ENCODE results near the gene CARD14.

The CARD14 gene

DNA sequence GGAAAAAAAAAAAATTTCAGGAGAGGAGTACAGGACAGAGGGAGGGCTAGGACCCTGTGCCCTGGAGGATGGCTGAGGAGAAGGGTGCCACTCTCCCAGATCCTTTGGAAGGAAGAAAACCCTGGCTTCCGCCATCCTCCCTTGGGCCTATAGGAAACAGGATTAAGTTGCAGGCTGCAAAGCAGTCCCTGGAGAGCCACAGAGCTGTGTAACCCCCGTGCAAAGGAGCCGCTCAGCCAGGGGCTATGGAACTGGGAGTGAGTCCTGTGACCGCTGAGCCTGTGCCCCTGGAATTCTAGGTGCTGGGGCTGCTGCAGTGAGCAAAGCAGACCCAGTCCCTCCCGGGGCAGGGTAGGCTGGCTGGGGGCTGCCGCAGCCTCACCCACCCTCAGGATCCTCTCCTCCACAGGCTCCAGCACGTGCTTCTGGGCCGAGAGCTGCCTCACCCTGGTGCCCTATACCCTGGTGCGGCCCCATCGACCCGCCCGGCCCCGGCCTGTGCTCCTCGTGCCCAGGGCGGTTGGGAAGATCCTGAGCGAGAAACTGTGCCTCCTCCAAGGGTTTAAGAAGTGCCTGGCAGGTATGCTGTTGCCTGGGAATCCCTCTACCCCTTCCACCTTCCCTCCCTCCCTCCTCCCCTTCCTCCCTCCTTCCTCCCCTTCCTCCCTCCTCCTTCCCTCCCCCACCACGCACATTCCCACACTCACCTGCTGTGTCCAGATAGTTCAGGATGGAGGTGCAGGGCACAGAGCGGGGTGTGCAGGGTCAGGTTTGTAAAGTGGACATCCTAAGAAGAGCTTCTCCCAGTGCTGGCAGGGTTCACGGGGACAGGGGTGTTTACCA, 35.0 kb downstream of the CARD14 start:
- H3K36me3 ChIP-seq = no peaks in the 10 kb centered on the region
- H3K9ac ChIP-seq = no peak overlapping the region
- H3K27me3 ChIP-seq = no peaks in the 10 kb centered on the region
- TF ChIP-seq Cebpa-rat (IDR thresholded peaks at IDR 0.05) = no peak
- no peaks in the 10 kb centered on the region for H4K20me1 ChIP-seq
- H3K9me3 ChIP-seq = no peaks in the 10 kb centered on the region
- H3K4me2 ChIP-seq = no peak overlapping the region
- H3K4me3 ChIP-seq = no peak overlapping the region
- 0 out of 2 replicates have a peak, but pooled peaks cover 9% of the 10 kb centered on the region for H3K4me1 ChIP-seq
- H3K27ac ChIP-seq = no peak overlapping the region

DNA sequence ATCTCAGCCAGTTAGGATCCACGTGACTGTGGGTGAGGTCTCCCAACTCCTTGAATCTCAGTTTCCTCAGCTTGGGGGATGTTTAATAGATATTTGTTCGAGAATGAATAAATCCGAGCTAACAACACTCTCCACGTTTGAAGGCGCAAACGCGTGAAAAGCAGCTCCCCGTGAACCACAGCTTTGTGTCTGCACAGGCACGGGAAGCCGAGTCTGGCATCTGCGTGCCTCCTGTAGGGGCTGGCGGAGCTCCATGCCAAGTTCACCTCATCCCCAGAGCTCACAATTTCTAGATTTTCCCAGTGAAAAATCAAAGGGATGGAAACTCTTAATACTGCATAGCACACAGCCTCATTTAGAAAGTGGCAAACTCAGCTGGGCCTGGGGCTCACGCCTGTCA, 36.0 kb downstream of the CARD14 start:
- Histone ChIP-seq H3K4me2 (no peak overlapping the region), H3K27me3 (no peaks in the 10 kb centered on the region), H3K4me1 (0 out of 2 replicates have a peak, but pooled peaks cover 9% of the 10 kb centered on the region), H3K9ac (no peak overlapping the region), H3K9me3 (no peaks in the 10 kb centered on the region), H3K27ac (no peak overlapping the region), H3K36me3 (no peaks in the 10 kb centered on the region), H4K20me1 (no peaks in the 10 kb centered on the region), H3K4me3 (no peak overlapping the region)
- no peak for TF ChIP-seq Cebpa-rat (IDR thresholded peaks at IDR 0.05)

DNA sequence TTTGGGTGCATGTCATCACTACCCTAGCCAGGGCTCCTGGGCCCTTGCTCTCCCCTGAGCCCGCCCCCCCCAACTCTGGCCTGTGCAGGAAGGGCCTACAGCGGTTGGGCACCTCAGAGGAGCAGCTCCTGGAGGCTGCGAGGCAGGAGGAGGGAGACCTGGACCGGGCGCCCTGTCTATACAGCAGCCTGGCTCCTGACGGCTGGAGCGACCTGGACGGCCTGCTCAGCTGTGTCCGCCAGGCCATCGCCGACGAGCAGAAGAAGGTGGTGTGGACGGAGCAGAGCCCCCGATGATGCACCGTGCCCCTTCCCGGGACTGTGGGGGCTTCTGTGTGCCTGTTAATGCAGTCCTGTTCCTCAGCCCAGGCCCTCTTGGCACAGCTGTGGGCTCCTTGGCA, 38.2 kb downstream of the CARD14 start:
- no peak for TF ChIP-seq Cebpa-rat (IDR thresholded peaks at IDR 0.05)
- no peaks in the 10 kb centered on the region for H3K9me3 ChIP-seq
- no peak overlapping the region for H3K27ac ChIP-seq
- H3K27me3 ChIP-seq = no peaks in the 10 kb centered on the region
- H4K20me1 ChIP-seq = no peaks in the 10 kb centered on the region
- H3K36me3 ChIP-seq = no peaks in the 10 kb centered on the region
- H3K4me1 ChIP-seq = peaks cover 12% of the 10 kb centered on the region
- H3K4me3 ChIP-seq = no peak overlapping the region
- H3K4me2 ChIP-seq = no peak overlapping the region
- H3K9ac ChIP-seq = no peak overlapping the region

DNA sequence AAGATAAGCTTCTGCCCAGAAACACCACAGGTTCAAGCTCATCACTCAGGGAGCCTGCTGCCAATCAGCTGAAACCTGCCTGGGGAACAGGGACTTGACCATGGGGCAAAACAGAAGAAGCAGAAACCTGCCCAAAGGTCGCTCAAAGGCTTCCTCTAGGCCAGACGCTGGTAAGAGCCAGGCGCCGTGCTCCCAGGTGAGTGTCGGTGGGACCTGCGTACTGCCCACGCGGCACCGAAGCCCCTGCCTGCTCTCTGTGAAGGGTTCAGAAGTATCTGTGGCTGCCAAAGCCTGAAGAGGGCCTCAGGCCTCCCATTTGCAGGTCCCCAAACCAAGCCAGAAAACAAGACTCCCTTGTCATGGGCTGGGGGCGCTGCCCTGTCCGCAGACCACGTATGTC, 39.9 kb downstream of the CARD14 start:
- Histone ChIP-seq H3K4me2 (no peak overlapping the region), H3K27ac (no peak overlapping the region), H3K9ac (no peak overlapping the region), H3K36me3 (no peaks in the 10 kb centered on the region), H3K4me1 (peaks cover 11% of the 10 kb centered on the region), H3K27me3 (no peaks in the 10 kb centered on the region), H4K20me1 (no peaks in the 10 kb centered on the region), H3K4me3 (no peak overlapping the region), H3K9me3 (no peaks in the 10 kb centered on the region)
- no peak for TF ChIP-seq Cebpa-rat (IDR thresholded peaks at IDR 0.05)

DNA sequence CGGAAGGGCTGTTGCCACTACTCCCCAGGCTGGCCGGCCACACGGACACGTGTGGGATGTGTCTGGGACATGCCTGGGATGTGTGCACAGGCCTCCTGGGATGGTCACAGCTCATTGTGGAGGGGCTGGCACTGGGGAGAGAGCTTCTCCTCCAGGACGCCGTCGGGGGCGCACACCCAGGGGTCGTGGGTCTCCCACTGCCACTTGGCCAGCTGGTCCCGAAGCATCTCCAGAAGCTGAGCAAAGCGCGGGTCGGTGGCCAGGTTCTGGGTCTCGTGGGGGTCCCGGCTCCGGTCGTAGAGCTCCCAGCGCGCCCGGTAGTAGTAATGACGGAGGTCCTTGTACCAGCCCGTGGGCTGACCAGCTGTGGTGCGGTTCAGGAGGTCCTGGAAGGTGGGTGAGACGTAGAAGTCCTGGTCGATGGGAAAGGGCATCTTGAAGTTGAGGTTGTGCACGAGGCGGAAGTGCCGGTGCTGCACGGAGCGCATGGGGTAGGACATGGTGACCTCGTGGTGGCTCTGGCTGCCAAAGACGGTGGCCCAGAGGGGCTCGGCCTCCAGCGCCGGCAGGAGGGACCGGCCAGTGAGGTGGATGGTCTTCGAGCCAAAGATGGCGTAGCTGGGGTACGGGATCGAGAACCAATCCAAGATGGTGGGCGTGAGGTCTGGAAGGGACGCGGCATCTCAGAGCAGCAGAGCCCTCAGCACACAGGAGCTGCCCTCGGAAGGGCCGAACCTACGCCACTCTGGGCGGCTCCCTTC, 40.7 kb downstream of the CARD14 start:
- TF ChIP-seq Cebpa-rat (IDR thresholded peaks at IDR 0.05) = no peak

DNA sequence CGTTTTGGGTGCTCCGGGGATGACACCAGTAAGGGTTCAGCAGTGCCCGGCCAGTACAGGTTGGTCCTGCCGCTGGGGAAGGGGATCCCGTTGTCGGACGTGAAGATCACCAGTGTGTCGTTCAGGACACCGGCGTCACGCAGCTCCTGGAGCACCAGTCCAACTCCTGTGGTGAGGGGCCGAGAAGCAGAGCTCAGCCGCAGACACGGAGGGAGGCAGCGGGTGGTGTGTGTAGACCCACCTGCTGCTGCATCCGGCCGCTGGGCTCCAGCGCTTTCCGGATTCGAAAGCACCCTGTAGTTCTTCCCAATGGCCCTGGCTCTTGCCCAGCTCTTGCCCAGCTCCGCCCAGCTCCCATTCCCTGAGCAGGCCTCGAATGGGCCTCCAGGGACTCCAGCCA, 42.3 kb downstream of the CARD14 start:
- no peak for TF ChIP-seq Cebpa-rat (IDR thresholded peaks at IDR 0.05)

More for the DNA sequence above, 40.7 kb downstream of the CARD14 start:
- Histone ChIP-seq H4K20me1 (no peaks in the 10 kb centered on the region), H3K27ac (no peak overlapping the region), H3K9ac (no peak overlapping the region), H3K4me3 (no peak overlapping the region), H3K4me2 (no peak overlapping the region; the same call in 1 of the 2 replicates), H3K9me3 (no peaks in the 10 kb centered on the region), H3K4me1 (peaks cover 10% of the 10 kb centered on the region), H3K36me3 (no peaks in the 10 kb centered on the region), H3K27me3 (no peaks in the 10 kb centered on the region)

DNA sequence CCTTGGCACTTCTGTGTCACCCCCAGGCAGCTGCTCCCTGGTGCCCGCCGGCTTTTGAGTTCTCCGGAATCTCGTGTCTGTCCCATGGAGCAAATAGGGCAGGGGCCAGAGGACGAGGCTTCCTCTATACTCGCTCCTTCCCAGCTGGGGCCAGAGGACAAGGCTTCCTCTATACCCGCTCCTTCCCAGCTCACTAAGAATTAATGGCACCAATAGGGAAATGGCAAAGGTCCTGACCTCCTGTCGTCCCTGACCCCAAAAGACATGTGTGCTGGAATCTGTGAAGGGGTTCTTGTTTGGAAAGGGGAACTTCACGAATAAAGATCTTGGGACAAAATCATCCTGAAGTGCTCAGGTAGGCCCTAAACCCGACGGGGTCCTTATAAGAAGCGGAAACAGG, 42.7 kb downstream of the CARD14 start:
- H3K27me3 ChIP-seq = no peaks in the 10 kb centered on the region
- H3K4me2 ChIP-seq = no peak overlapping the region
- no peaks in the 10 kb centered on the region for H3K9me3 ChIP-seq
- H3K36me3 ChIP-seq = no peaks in the 10 kb centered on the region
- H3K27ac ChIP-seq = no peak overlapping the region
- peaks cover 10% of the 10 kb centered on the region for H3K4me1 ChIP-seq
- H3K9ac ChIP-seq = no peak overlapping the region
- H4K20me1 ChIP-seq = peaks cover 1% of the 10 kb centered on the region
- no peak for TF ChIP-seq Cebpa-rat (IDR thresholded peaks at IDR 0.05)
- H3K4me3 ChIP-seq = no peak overlapping the region

More for the DNA sequence above, 42.3 kb downstream of the CARD14 start:
- H3K9ac ChIP-seq = no peak overlapping the region
- H3K4me3 ChIP-seq = no peak overlapping the region
- H3K27ac ChIP-seq = no peak overlapping the region
- H3K36me3 ChIP-seq = no peaks in the 10 kb centered on the region
- H3K4me1 ChIP-seq = peaks cover 10% of the 10 kb centered on the region
- H3K27me3 ChIP-seq = no peaks in the 10 kb centered on the region
- no peaks in the 10 kb centered on the region for H3K9me3 ChIP-seq
- H3K4me2 ChIP-seq = no peak overlapping the region
- no peaks in the 10 kb centered on the region for H4K20me1 ChIP-seq

DNA sequence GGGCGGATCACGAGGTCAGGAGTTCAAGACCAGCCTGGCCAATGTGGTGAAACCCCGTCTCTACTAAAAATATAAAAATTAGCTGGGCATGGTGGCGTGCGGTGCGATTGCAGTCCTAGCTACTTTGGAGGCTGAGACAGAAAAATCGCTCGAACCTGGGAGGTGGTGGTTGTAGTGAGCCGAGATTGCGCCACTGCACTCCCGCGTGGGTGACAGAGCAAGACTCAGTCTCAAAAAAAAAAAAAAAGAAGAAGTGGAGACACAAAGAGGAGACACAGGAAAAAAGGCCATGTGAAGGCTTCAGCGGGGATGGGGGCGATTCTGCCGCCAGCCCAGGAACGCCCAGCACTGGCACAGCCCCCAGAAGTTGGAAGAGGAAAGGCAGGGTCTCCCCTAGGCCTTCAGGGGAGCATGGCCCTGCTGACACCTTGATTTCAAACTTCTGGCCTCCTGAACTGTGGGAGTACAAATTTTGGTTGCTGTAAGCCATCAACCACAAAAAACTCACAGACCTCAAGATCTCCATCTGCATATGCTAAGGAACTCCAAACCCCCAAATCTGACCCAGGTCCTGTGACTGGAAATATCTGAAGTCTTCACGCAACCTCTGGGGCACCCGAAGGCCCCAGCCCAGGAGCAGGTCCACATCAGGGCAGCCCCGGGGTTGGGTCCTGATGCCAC, 43.3 kb downstream of the CARD14 start:
- H3K9ac ChIP-seq = no peak overlapping the region
- no peak for TF ChIP-seq Cebpa-rat (IDR thresholded peaks at IDR 0.05)
- H4K20me1 ChIP-seq = peaks cover 7% of the 10 kb centered on the region
- H3K27me3 ChIP-seq = 0 out of 2 replicates have a peak, but pooled peaks cover 1% of the 10 kb centered on the region
- H3K36me3 ChIP-seq = no peaks in the 10 kb centered on the region
- H3K4me3 ChIP-seq = no peak overlapping the region
- H3K9me3 ChIP-seq = no peaks in the 10 kb centered on the region
- H3K4me2 ChIP-seq = peak overlapping the region; percentile 45
- H3K4me1 ChIP-seq = peaks cover 13% of the 10 kb centered on the region
- peak overlapping the region; percentile 53 for H3K27ac ChIP-seq

DNA sequence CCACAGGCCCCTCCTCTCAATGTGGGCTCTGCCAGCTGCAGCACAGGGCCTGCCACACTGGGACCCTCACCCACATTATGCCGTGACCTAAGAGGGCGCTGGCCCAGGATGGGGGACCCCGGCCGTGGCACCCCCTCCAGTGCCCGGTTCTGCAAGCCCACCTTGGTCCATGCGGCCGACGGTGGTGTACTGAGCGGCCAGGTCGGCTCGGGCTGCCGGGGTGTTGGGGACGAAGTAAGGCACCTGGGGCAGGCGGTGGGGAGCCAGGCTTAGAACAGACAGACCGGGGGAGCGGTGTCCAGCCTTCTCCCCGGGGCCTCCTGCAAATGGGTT, 43.8 kb downstream of the CARD14 start:
- peak overlapping the region; percentile 45 for H3K4me2 ChIP-seq
- 0 out of 2 replicates have a peak, but pooled peaks cover 5% of the 10 kb centered on the region for H3K27me3 ChIP-seq
- TF ChIP-seq Cebpa-rat (IDR thresholded peaks at IDR 0.05) = no peak
- no peak overlapping the region for H3K4me3 ChIP-seq
- no peaks in the 10 kb centered on the region for H3K36me3 ChIP-seq
- no peaks in the 10 kb centered on the region for H3K9me3 ChIP-seq
- peak overlapping the region; percentile 53 for H3K27ac ChIP-seq
- no peak overlapping the region for H3K9ac ChIP-seq
- peaks cover 12% of the 10 kb centered on the region for H4K20me1 ChIP-seq
- peaks cover 19% of the 10 kb centered on the region for H3K4me1 ChIP-seq

Measured in BLaER1 (cell line).